ENCODE measurements around the gene CYB561.
"Not testable (repeated sequence)": the region's sequence is repeated elsewhere in the genome, so short reads cannot be mapped to it uniquely, and the experiment has no call there.

Gene CYB561

GRCh38 chr17:63458478-63458877, 12.4 kb upstream of the CYB561 start:
- no peak for DNase-seq (ENCODE audit: low read depth)
- H3K4me3 ChIP-seq (ENCODE audit: low read depth, low read length) = no peak overlapping the region
- TF ChIP-seq CTCF (IDR thresholded peaks at IDR 0.05; ENCODE audit: control insufficient read depth, extremely low read depth, insufficient read depth) = no peak

GRCh38 chr17:63455417-63455816, 9.3 kb upstream of the CYB561 start:
- no peak for TF ChIP-seq CTCF (IDR thresholded peaks at IDR 0.05; ENCODE audit: control insufficient read depth, extremely low read depth, insufficient read depth)
- DNase-seq (ENCODE audit: low read depth) = no peak
- no peak overlapping the region for H3K4me3 ChIP-seq (ENCODE audit: low read depth, low read length)

GRCh38 chr17:63454915-63455314, 8.8 kb upstream of the CYB561 start:
- TF ChIP-seq CTCF (IDR thresholded peaks at IDR 0.05; ENCODE audit: control insufficient read depth, extremely low read depth, insufficient read depth) = no peak
- no peak for DNase-seq (ENCODE audit: low read depth)
- H3K4me3 ChIP-seq (ENCODE audit: low read depth, low read length) = no peak overlapping the region

GRCh38 chr17:63454357-63454756, 8.3 kb upstream of the CYB561 start:
- DNase-seq (ENCODE audit: low read depth) = not testable (repeated sequence)

GRCh38 chr17:63452962-63453551, 7.0 kb upstream of the CYB561 start:
- DNase-seq (ENCODE audit: low read depth) = no peak
- no peak overlapping the region for H3K4me3 ChIP-seq (ENCODE audit: low read depth, low read length)
- no peak for TF ChIP-seq CTCF (IDR thresholded peaks at IDR 0.05; ENCODE audit: control insufficient read depth, extremely low read depth, insufficient read depth)

More at GRCh38 chr17:63454357-63454756, 8.3 kb upstream of the CYB561 start:
- not testable (repeated sequence) for H3K4me3 ChIP-seq (ENCODE audit: low read depth, low read length)

- H3K4me3 ChIP-seq (ENCODE audit: low read depth, low read length) = no peak overlapping the region
- TF ChIP-seq CTCF (IDR thresholded peaks at IDR 0.05; ENCODE audit: control insufficient read depth, extremely low read depth, insufficient read depth) = no peak
- DNase-seq (ENCODE audit: low read depth) = no peak
These were observed 6.2 kb upstream of the CYB561 start for GRCh38 chr17:63452046-63452961.

GRCh38 chr17:63451150-63451549, 5.0 kb upstream of the CYB561 start:
- TF ChIP-seq CTCF (IDR thresholded peaks at IDR 0.05; ENCODE audit: control insufficient read depth, extremely low read depth, insufficient read depth) = no peak
- no peak overlapping the region for H3K4me3 ChIP-seq (ENCODE audit: low read depth, low read length)
- no peak for DNase-seq (ENCODE audit: low read depth)
